Psoas muscle (tissue), 8 donors: ENCODE measurements around the gene NOXRED1. TPM values are rescaled to one million over a fixed set of nuclear protein-coding genes. Genes with fewer than 3 reads are reported as not detected.

Source experiments
- ATAC-seq, 4 donors: fragments of 200-7000 bp; cut with Tn5 transposase; one replicate each; pipeline ENCODE4 v1.9.1; 2020; ENCODE audit warnings: moderate library complexity in 3 of 4, mild to moderate bottlenecking in 2 of 4
- DNase-seq, 2 donors: peaks; one replicate each; pipeline ENCODE4 v3.0.0-alpha.2; 2020
- H3K27ac ChIP-seq: fragments of 200-600 bp; one replicate; pipeline ENCODE4 v1.8.0; 2022
- H3K27me3 ChIP-seq, 3 donors: fragments of 200-600 bp in 1 of 3; one replicate each; pipeline versions ENCODE4 v1.6.1 to v1.8.0; 2013 to 2022; ENCODE audit warnings: low read length in 2 of 3, mild to moderate bottlenecking in 2 of 3, moderate library complexity in 1 of 3; ENCODE audit not compliant: insufficient read depth in 3 of 3
- H3K36me3 ChIP-seq, 2 donors: fragments of 200-600 bp in 1 of 2; one replicate each; pipeline versions ENCODE4 v1.6.1 to v1.8.0; 2013 to 2022; ENCODE audit warnings: low read depth in 1 of 2, mild to moderate bottlenecking in 1 of 2, moderate library complexity in 1 of 2; ENCODE audit not compliant: insufficient read depth in 1 of 2
- H3K4me1 ChIP-seq: fragments of 200-600 bp; one replicate; pipeline ENCODE4 v1.8.0; 2022
- H3K4me3 ChIP-seq: fragments of 200-600 bp; one replicate; pipeline ENCODE4 v1.8.0; 2022; ENCODE audit warnings: mild to moderate bottlenecking
- H3K9me3 ChIP-seq: fragments of 200-600 bp; one replicate; pipeline ENCODE4 v1.8.0; 2022
- CTCF ChIP-seq: fragments of 200-600 bp; IDR thresholded peaks from one replicate; pipeline ENCODE4 v1.8.0; 2022; ENCODE audit warnings: antibody characterized with exemption
- WGBS, 3 donors: extraction: QIAGEN DNeasy Blood & Tissue Kit; methylation state at CpG; one replicate each; pipeline versions ENCODE4 v1.1.6 to v1.1.7; 2013; 5-methylcytosine and 5-hydroxymethylcytosine counted together
- intact Hi-C, 2 donors: fragments of 100-400 bp; cut with DNase I; formaldehyde crosslinking; loops; one replicate each; pipeline versions ENCODE4 v1.11.0 to v1.14.2; 2022
- polyA plus RNA-seq, 3 donors: library from polyadenylated mRNA; stranded (reverse); fragments of 200-250 nt; gene quantifications; one replicate each; pipeline ENCODE4 v1.2.3, GENCODE V29; 2013
- total RNA-seq, 4 donors: library from RNA; stranded (reverse); fragmentation: NEBNext Ultra II Directional in 2 of 4; extraction: Animal tissue kit (Norgen Biotek cat#: 25700) in 2 of 4; gene quantifications; one replicate each; pipeline versions ENCODE4 v1.2.1 to v1.2.4, GENCODE V29; 2021 to 2023
- donor health status: healthy with polysubstance abuse.
- donor health status: DM: no; HTN: no; CAD: no; lungs with moderate emphysema.
- donor health status: Bipolar disorder and iron deficiency.
- donor health status: healthy.
- donor health status: DM: yes; HTN: yes; CAD: no.
- donor health status: DM: no; HTN: no; CAD: no.
- donor health status: DM: no; HTN: no; CAD: no.
- donor health status: DM: yes; HTN: yes; CAD: no.

Gene NOXRED1
- total and polyA plus RNA-seq, 7 donors = 0.13 to 0.34 (median 0.24) TPM; not detected in 1

- H3K27me3 ChIP-seq = no peaks in the 10 kb centered on the region
- H3K4me1 ChIP-seq = no peaks in the 10 kb centered on the region
- no peaks in the 10 kb centered on the region for H3K9me3 ChIP-seq
- no peak overlapping the region for H3K4me3 ChIP-seq
- intact Hi-C loops = no loop called here
- WGBS, 3 donors = 95 to 97% (median 97%) methylated on average over 4 of the region's 4 CpGs
- ATAC-seq (no peak), DNase-seq (no peak)
- no peak overlapping the region for H3K27ac ChIP-seq
- TF ChIP-seq CTCF = no peak
- H3K36me3 ChIP-seq = no peaks in the 10 kb centered on the region
Measured at GRCh38 chr14:77355811-77356210, 67.5 kb downstream of the NOXRED1 start.

- no peak for TF ChIP-seq CTCF
Measured at GRCh38 chr14:77353469-77354141, 69.7 kb downstream of the NOXRED1 start.

GRCh38 chr14:77347751-77348150 lies 75.6 kb downstream of the NOXRED1 start:
- Histone ChIP-seq H3K27me3 (no peaks in the 10 kb centered on the region), H3K36me3 (peaks cover 0 to 12% of the 10 kb centered on the region in 2 donors), H3K4me1 (peaks cover 11% of the 10 kb centered on the region), H3K27ac (no peak overlapping the region), H3K9me3 (no peaks in the 10 kb centered on the region), H3K4me3 (no peak overlapping the region)
- DNase-seq = no peak
- 64 to 72% (median 72%) methylated on average over 3 of the region's 3 CpGs for WGBS, 3 donors
- intact Hi-C loops = no loop called here
- no peak for TF ChIP-seq CTCF
- ATAC-seq = no peak

More at GRCh38 chr14:77353469-77354141, 69.7 kb downstream of the NOXRED1 start:
- H3K4me1 ChIP-seq = no peaks in the 10 kb centered on the region
- no peak overlapping the region for H3K27ac ChIP-seq
- ATAC-seq (no peak), DNase-seq (no peak)
- 87 to 91% (median 87%) methylated on average over 5 of the region's 5 CpGs for WGBS, 3 donors
- H3K36me3 ChIP-seq = peaks cover 0 to 6% of the 10 kb centered on the region in 2 donors
- intact Hi-C loops = no loop called here
- no peaks in the 10 kb centered on the region for H3K9me3 ChIP-seq
- H3K27me3 ChIP-seq = no peaks in the 10 kb centered on the region
- H3K4me3 ChIP-seq = no peak overlapping the region

GRCh38 chr14:77346495-77346894 lies 76.8 kb downstream of the NOXRED1 start:
- Histone ChIP-seq H3K4me1 (peaks cover 11% of the 10 kb centered on the region), H3K9me3 (no peaks in the 10 kb centered on the region), H3K4me3 (no peak overlapping the region), H3K27me3 (no peaks in the 10 kb centered on the region), H3K36me3 (peaks cover 0 to 23% of the 10 kb centered on the region in 2 donors), H3K27ac (no peak overlapping the region)
- ATAC-seq = no peak
- 93 to 95% (median 94%) methylated on average over 2 of the region's 2 CpGs for WGBS, 3 donors
- TF ChIP-seq CTCF = no peak
- intact Hi-C loops = no loop called here
- no peak for DNase-seq
